Pancreas (tissue), 10 donors: ENCODE results near the gene HUS1B. TPM values are rescaled to one million over a fixed set of nuclear protein-coding genes. Genes with fewer than 3 reads are reported as not detected.
"Not testable (repeated sequence)": the region's sequence is repeated elsewhere in the genome, so short reads cannot be mapped to it uniquely, and the experiment has no call there.

Experiments
- ATAC-seq, 4 donors: fragments of 200-7000 bp; cut with Tn5 transposase; one replicate each; pipeline versions ENCODE4 v1.8.0 to v1.9.1; 2020; ENCODE audit warnings: mild to moderate bottlenecking in 4 of 4, moderate library complexity in 4 of 4
- DNase-seq, 6 donors: peaks; one replicate each; pipeline ENCODE4 v3.0.0-alpha.2; 2020
- FAIRE-seq: peaks from 2 replicates; lab custom pipeline; 2012; peaks lifted over from hg19 to GRCh38; lab: Jason Lieb, UNC
- H3K27ac ChIP-seq, 4 donors: fragments of 200-600 bp; sonication (generic); 1 replicate in 3 of 4; 2 replicates in 1 of 4; pipeline versions ENCODE4 v1.5.0 to v1.8.0; 2020
- H3K27me3 ChIP-seq, 4 donors: fragments of 200-600 bp; one replicate each; pipeline ENCODE4 v1.8.0; 2021
- H3K36me3 ChIP-seq, 3 donors: fragments of 200-600 bp; sonication (generic) in 1 of 3; one replicate each; pipeline versions ENCODE4 v1.5.0 to v1.8.0; 2020 to 2021
- H3K4me1 ChIP-seq, 3 donors: fragments of 200-600 bp; one replicate each; pipeline ENCODE4 v1.8.0; 2021
- H3K4me3 ChIP-seq, 4 donors: fragments of 200-600 bp; sonication (generic) in 2 of 4; one replicate each; pipeline versions ENCODE4 v1.5.0 to v1.8.0; 2020 to 2021
- H3K9me3 ChIP-seq, 4 donors: fragments of 200-600 bp; one replicate each; pipeline ENCODE4 v1.8.0; 2021
- WGBS, 2 donors: extraction: QIAGEN DNeasy Blood & Tissue Kit; methylation state at CpG; one replicate each; pipeline ENCODE4 v1.1.7; 2013; 5-methylcytosine and 5-hydroxymethylcytosine counted together
- intact Hi-C, 3 donors: fragments of 100-400 bp; cut with DNase I; formaldehyde crosslinking; loops; one replicate each; pipeline versions ENCODE4 v1.11.1 to v1.14.2; 2022
- polyA plus RNA-seq, 2 donors: library from polyadenylated mRNA; stranded (reverse); fragments of 200-250 nt; gene quantifications; one replicate each; pipeline ENCODE4 v1.2.3, GENCODE V29; 2013
- total RNA-seq, 6 donors: library from RNA; stranded (reverse); fragmentation: NEBNext Ultra II Directional in 4 of 6; extraction: Animal tissue kit (Norgen Biotek cat#: 25700) in 4 of 6; gene quantifications; one replicate each; pipeline versions ENCODE4 v1.2.1 to v1.2.4, GENCODE V29; 2021 to 2023
- TF ChIP-seq, protein P1 (sequence below), 4 donors: fragments of 200-600 bp; sonication (generic) in 3 of 4; IDR thresholded peaks; one replicate each; pipeline versions ENCODE4 v1.5.0 to v1.8.0; 2021; ENCODE audit warnings: antibody characterized with exemption in 4 of 4
- donor health status: healthy with polysubstance abuse.
- donor health status: DM: no; HTN: no; CAD: no; lungs with moderate emphysema.
- donor health status: DM: no; HTN: no; CAD: no.
- donor health status: control.
- donor health status: control.
- donor health status: Bipolar disorder and iron deficiency.
- donor health status: DM: yes; HTN: yes; CAD: no.
- donor health status: DM: no; HTN: no; CAD: no.
- donor health status: DM: no; HTN: no; CAD: no.
- donor health status: DM: yes; HTN: yes; CAD: no.

The HUS1B gene
- total and polyA plus RNA-seq, 8 donors = 0.12 to 0.81 (median 0.36) TPM; not detected in 2

DNA sequence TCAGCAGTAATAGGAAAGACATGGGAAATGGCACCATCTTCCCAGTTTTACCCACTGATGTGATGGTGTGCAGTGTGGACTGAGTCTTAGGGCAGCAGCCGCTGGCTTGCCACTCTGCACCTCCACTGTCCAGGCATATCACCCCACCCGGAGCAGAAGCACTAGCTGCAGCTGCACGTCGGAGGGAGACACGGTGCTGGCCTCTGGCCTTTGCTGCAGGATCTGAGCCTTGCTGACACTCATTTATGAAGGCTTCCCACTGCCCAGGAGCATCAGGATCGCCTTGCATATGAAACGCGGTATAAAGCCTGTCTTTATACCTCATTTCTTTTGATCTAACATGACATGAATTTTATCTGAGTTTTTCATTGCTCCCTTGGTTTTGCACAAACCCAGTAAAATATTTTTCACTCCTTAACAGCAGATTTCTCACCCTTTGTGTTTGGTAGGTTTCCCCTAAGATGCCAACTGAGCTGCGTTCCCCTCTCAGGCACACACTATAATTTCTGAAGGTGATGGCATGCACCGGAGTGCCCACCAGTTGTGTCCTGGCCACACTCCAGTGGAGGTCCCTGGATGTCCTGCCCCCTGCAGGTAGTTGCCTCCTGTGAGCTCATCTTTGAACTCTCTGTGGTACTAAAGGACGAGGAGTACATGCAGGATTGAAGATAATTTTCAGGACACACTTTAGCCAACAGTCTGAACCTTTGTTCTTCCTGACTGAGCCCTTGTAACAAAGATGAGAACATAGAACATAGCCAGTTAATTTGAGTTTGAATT, 45.0 kb upstream of the HUS1B start:
- Histone ChIP-seq H3K4me1 (no peaks in the 10 kb centered on the region), H3K36me3 (no peaks in the 10 kb centered on the region), H3K4me3 (no peak overlapping the region), H3K9me3 (no peaks in the 10 kb centered on the region), H3K27ac (no peak overlapping the region), H3K27me3 (peaks cover 0 to 14% (median 0%) of the 10 kb centered on the region in 4 donors)
- TF ChIP-seq, protein P1, sequence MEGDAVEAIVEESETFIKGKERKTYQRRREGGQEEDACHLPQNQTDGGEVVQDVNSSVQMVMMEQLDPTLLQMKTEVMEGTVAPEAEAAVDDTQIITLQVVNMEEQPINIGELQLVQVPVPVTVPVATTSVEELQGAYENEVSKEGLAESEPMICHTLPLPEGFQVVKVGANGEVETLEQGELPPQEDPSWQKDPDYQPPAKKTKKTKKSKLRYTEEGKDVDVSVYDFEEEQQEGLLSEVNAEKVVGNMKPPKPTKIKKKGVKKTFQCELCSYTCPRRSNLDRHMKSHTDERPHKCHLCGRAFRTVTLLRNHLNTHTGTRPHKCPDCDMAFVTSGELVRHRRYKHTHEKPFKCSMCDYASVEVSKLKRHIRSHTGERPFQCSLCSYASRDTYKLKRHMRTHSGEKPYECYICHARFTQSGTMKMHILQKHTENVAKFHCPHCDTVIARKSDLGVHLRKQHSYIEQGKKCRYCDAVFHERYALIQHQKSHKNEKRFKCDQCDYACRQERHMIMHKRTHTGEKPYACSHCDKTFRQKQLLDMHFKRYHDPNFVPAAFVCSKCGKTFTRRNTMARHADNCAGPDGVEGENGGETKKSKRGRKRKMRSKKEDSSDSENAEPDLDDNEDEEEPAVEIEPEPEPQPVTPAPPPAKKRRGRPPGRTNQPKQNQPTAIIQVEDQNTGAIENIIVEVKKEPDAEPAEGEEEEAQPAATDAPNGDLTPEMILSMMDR (IDR thresholded peaks at IDR 0.05) = no peak
- intact Hi-C loops = no loop called here
- WGBS, 2 donors = 60 to 70% methylated on average over 11 of the region's 11 CpGs
- DNase-seq (no peak), FAIRE-seq (no peak), ATAC-seq (no peak)

DNA sequence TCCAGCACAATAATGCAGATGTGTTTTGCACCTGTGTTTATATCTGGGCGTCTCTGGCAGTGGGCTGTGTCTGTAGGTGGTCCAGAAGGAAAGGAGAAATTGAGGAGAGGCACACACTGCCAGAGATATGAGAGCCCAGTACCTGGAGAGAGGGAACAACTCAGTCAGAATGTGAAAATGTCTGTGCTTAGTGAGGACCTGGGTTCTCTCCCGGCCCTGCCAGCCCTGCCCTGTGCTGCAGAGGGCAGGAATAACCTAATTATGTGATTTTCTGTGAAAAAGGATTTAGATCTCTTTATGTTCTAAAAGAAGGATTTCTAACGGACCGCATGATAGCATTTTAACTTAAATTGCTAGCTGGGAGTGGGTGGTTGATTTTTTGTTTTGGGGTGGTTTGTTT, 44.3 kb upstream of the HUS1B start:
- intact Hi-C loops = no loop called here
- Histone ChIP-seq H3K27me3 (peaks cover 0 to 14% (median 0%) of the 10 kb centered on the region in 4 donors), H3K4me1 (no peaks in the 10 kb centered on the region), H3K4me3 (no peak overlapping the region), H3K36me3 (no peaks in the 10 kb centered on the region), H3K27ac (no peak overlapping the region), H3K9me3 (no peaks in the 10 kb centered on the region)
- DNase-seq = no peak
- FAIRE-seq = no peak
- 58 to 67% methylated on average over 4 of the region's 4 CpGs for WGBS, 2 donors
- TF ChIP-seq, protein P1 (IDR thresholded peaks at IDR 0.05) = no peak
- no peak for ATAC-seq

DNA sequence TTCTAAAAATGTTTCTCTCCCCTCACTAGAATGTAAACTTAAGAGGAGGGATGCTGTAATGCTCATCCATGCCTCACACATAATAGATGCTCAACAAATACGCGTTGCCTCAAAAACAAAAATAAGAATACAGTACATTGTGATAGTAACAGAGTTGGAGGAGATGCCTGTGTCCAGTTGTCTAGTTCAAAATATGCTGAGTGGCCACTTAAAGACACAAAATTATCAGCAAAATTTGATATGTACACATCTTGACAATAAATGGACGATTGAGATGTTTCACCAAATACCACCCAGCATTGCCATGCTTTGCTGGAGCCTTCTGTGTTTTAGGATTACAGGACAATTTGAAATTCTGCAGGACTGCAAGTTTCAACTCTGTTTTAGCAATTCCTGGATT, 43.6 kb upstream of the HUS1B start:
- H3K36me3 ChIP-seq = no peaks in the 10 kb centered on the region
- no peak for FAIRE-seq
- 71 to 81% methylated on average over 3 of the region's 3 CpGs for WGBS, 2 donors
- no peak overlapping the region for H3K4me3 ChIP-seq
- DNase-seq = no peak
- ATAC-seq = no peak
- H3K9me3 ChIP-seq = no peaks in the 10 kb centered on the region
- no peak overlapping the region for H3K27ac ChIP-seq
- H3K27me3 ChIP-seq = peaks cover 0 to 14% (median 0%) of the 10 kb centered on the region in 4 donors
- H3K4me1 ChIP-seq = no peaks in the 10 kb centered on the region
- intact Hi-C loops = no loop called here
- TF ChIP-seq, protein P1 (IDR thresholded peaks at IDR 0.05) = no peak

DNA sequence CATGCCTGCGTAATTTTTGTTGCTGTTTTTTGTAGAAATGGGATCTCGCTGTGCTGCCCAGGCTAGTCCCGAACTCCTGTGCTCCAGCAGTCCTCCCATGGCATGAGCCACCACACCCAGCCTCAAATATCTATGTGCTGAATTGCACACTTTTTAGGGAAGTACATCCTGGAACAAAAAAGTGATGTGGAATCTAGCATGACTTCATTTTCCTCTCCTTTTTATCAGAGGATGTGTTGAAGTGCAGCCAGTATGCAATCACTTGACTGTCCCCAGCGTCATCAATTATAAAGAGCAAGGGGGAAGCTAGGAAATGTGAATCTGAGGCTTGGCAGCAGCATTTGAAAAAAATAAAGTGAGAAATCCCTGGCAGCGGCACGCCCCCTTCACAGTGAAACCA, 42.4 kb upstream of the HUS1B start:
- no peak overlapping the region for H3K4me3 ChIP-seq
- DNase-seq (no peak), FAIRE-seq (no peak), ATAC-seq (no peak)
- no peaks in the 10 kb centered on the region for H3K4me1 ChIP-seq
- TF ChIP-seq, protein P1 (IDR thresholded peaks at IDR 0.05) = no peak
- H3K27ac ChIP-seq = no peak overlapping the region
- peaks cover 0 to 10% (median 0%) of the 10 kb centered on the region in 4 donors for H3K27me3 ChIP-seq
- H3K9me3 ChIP-seq = no peaks in the 10 kb centered on the region
- no peaks in the 10 kb centered on the region for H3K36me3 ChIP-seq
- WGBS, 2 donors = 63 to 69% methylated on average over 6 of the region's 6 CpGs
- intact Hi-C loops = no loop called here

DNA sequence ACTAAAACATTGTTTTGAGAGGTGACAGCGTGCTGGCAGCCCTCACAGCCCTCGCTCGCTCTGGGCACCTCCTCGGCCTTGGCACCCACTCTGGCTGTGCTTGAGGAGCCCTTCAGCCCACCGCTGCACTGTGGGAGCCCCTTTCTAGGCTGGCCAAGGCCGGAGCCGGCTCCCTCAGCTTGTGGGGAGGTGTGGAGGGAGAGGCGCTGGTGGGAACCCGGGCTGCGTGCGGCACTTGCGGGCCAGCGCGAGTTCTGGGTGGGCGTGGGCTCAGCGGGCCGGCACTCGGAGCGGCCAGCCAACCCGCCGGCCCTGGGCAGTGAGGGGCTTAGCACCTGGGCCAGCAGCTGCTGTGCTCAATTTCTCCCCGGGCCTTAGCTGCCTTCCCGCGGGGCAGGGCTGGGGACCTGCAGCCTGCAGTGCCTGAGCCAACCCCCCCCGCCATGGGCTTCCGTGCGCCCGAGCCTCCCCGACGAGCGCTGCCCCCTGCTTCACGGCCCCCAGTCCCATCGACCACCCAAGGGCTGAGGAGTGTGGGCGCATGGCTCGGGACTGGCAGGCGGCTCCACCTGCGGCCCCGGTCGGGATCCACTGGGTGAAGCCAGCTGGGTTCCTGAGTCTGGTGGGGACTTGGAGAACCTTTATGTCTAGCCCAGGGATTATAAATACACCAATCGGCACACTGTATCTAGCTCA, 37.7 kb upstream of the HUS1B start:
- H3K4me1 ChIP-seq, FAIRE-seq, H3K27me3 ChIP-seq, H3K27ac ChIP-seq, ATAC-seq, H3K9me3 ChIP-seq, H3K36me3 ChIP-seq, H3K4me3 ChIP-seq, intact Hi-C loops: not testable (repeated sequence)
- WGBS, 2 donors = 91 to 93% methylated on average over 31 to 40 of the region's 40 CpGs
- DNase-seq = peak in 1 of 6 donors; percentile 67
